ENCODE data around the gene NT5DC4.

The NT5DC4 gene

GRCh38 chr2:112710956-112711750, 9.7 kb upstream of the NT5DC4 start:
- TF ChIP-seq CTCF (IDR thresholded peaks at IDR 0.05; ENCODE audit: insufficient read depth, low read length, missing control alignments): no peak
- no peak for DNase-seq (ENCODE audit: low read depth, low spot score)
- ChIA-PET CTCF (interaction anchor here (1.4 to 5.3 kb wide), 2 partner anchors 15 to 111 kb away, joined by 5 to 36 read pairs; no protein-coding TSS in a partner anchor), POLR2A (no interaction called here)
- H3K4me3 ChIP-seq (ENCODE audit: low read depth, low read length): no peak overlapping the region

- no peak for TF ChIP-seq CTCF (IDR thresholded peaks at IDR 0.05; ENCODE audit: insufficient read depth, low read length, missing control alignments)
- ChIA-PET POLR2A (interaction anchor here (0.6 kb wide), 1 partner anchor 22 kb away, joined by 3 read pairs; no protein-coding TSS in a partner anchor), CTCF (interaction anchor here (1.4 to 5.3 kb wide), 3 partner anchors 14 to 113 kb away, joined by 5 to 36 read pairs (median 5); no protein-coding TSS in a partner anchor)
- no peak for DNase-seq (ENCODE audit: low read depth, low spot score)
- no peak overlapping the region for H3K4me3 ChIP-seq (ENCODE audit: low read depth, low read length)
These were observed 8.4 kb upstream of the NT5DC4 start for GRCh38 chr2:112712465-112712864.

GRCh38 chr2:112712903-112713584, 7.8 kb upstream of the NT5DC4 start:
- H3K4me3 ChIP-seq (ENCODE audit: low read depth, low read length): no peak overlapping the region; the same call in 1 of the 2 replicates
- CTCF ChIA-PET: interaction anchor here (1.6 to 5.3 kb wide), 2 partner anchors 13 to 113 kb away, joined by 5 to 36 read pairs; no protein-coding TSS in a partner anchor
- DNase-seq (ENCODE audit: low read depth, low spot score): no peak
- POLR2A ChIA-PET: interaction anchor here (0.6 kb wide), 1 partner anchor 23 kb away, joined by 3 read pairs; no protein-coding TSS in a partner anchor
- TF ChIP-seq CTCF (IDR thresholded peaks at IDR 0.05; ENCODE audit: insufficient read depth, low read length, missing control alignments): no peak

GRCh38 chr2:112713585-112713925, 7.3 kb upstream of the NT5DC4 start:
- DNase-seq (ENCODE audit: low read depth, low spot score): no peak
- no peak for TF ChIP-seq CTCF (IDR thresholded peaks at IDR 0.05; ENCODE audit: insufficient read depth, low read length, missing control alignments)
- ChIA-PET CTCF (interaction anchor here (1.6 to 5.3 kb wide), 2 partner anchors 13 to 114 kb away, joined by 5 to 36 read pairs; no protein-coding TSS in a partner anchor), POLR2A (no interaction called here)
- no peak overlapping the region for H3K4me3 ChIP-seq (ENCODE audit: low read depth, low read length)

- CTCF ChIA-PET: interaction anchor here (1.6 to 5.3 kb wide), 2 partner anchors 12 to 114 kb away, joined by 5 to 36 read pairs; no protein-coding TSS in a partner anchor
- POLR2A ChIA-PET: no interaction called here
- no peak for DNase-seq (ENCODE audit: low read depth, low spot score)
- TF ChIP-seq CTCF (IDR thresholded peaks at IDR 0.05; ENCODE audit: insufficient read depth, low read length, missing control alignments): no peak
- H3K4me3 ChIP-seq (ENCODE audit: low read depth, low read length): no peak overlapping the region
These were observed 6.9 kb upstream of the NT5DC4 start for GRCh38 chr2:112713926-112714325.

GRCh38 chr2:112714331-112714730, 6.5 kb upstream of the NT5DC4 start:
- CTCF ChIA-PET: interaction anchor here (1.1 to 5.3 kb wide), 3 partner anchors 12 to 227 kb away, joined by 3 to 36 read pairs (median 9); no protein-coding TSS in a partner anchor
- H3K4me3 ChIP-seq (ENCODE audit: low read depth, low read length): no peak overlapping the region
- no peak for DNase-seq (ENCODE audit: low read depth, low spot score)
- no peak for TF ChIP-seq CTCF (IDR thresholded peaks at IDR 0.05; ENCODE audit: insufficient read depth, low read length, missing control alignments)
- POLR2A ChIA-PET: no interaction called here

Measured in AG04449 (cell line).